Measurements from ENCODE around the gene EMC9. TPM values are rescaled to one million over a fixed set of nuclear protein-coding genes. Genes with fewer than 3 reads are reported as not detected.

The EMC9 gene
- total and polyA plus RNA-seq, 2 of the 8 experiments (the other 6 are each of a cell fraction or from before 2014, with no cell fraction given) = 38.4 to 47.2 TPM

DNA sequence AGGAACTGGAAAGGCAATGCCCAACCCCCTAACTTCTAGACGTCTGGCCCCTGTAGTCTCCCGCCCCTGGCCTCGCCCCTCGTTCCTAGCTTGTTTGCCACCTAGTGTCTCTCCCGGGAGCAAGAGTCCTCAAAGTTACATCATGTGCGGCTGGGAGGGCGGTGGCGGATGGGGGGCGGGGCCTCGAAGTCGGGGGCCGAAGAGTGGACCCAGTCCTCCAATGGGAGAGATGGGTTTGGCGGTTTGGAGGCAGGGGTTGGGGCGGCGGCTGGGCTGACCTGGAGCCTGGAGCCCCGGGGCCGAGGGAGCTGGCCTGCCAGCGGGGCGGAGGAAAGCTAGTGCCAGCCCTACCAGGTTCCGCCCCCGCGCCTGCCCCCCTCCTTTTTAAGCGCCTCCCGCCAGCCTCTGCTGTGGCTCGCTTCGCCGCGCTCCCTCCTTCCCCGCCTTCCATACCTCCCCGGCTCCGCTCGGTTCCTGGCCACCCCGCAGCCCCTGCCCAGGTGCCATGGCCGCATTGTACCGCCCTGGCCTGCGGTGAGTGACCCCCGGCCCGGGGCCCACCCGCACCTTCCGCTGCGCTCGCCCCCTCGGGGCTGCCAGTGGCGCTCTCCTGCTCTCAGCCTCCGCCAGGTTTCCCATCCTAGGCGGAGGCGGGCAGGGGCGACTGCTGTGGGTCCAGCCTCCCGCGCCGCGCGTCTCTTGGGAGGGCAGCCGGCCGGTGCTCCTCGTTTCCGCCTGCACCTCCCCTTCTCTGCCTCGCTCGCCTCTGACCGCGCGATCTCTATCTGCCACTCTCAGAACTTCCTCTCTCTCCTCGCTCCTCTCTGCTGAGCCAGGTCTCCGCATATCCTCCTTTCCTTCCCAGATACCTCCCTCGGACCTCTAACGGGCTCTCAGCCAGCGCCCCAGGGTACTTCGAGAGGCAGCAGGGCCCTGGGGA, 47.2 kb downstream of the EMC9 start, which contains the start of gene PCK2 (continued):
- TF ChIP-seq RAD21 (IDR thresholded peaks at IDR 0.05 in 1 of 2, conservative IDR thresholded peaks at IDR 0.05 in 1 of 2; ENCODE audit: low read depth in 2 of 2, low read length in 2 of 2) = no peak
- TF ChIP-seq CHD2 (IDR thresholded peaks at IDR 0.05; ENCODE audit: low read length) = no peak

Measured in H1 (cell line).